ENCODE measurements around the gene PDZD2. TPM values are rescaled to one million over a fixed set of nuclear protein-coding genes. Genes with fewer than 3 reads are reported as not detected.
A peak's percentile ranks its signal among the peaks of the same experiment; 100 is the strongest.
"Not testable (repeated sequence)": the region's sequence is repeated elsewhere in the genome, so short reads cannot be mapped to it uniquely, and the experiment has no call there.

The PDZD2 gene
- polyA plus RNA-seq, 3 donors: 0.10 TPM; not detected in 2

DNA sequence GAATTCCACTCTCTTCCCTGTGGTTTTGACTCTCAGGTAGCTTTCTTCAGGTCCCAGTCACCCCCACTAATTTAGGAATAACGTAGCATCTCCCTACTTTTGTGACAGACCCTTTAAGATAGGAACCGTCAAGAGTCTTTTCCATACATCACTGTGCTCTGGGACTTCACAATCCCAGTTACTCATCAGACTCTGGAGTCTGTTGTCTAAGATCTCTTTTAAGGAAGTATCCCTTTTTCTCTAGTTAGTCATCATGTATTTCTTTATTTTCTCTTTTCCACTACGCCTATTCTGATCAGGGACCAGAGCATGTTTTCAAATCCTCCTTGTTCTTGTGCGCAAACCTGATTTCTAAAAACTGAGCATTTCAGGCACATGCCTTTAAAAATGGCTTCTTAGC is 392.2 kb downstream of the PDZD2 start:
- H3K4me2 ChIP-seq (replicated peaks; ENCODE audit: extremely low read depth, low read length, poor library complexity, severe bottlenecking): no peak overlapping the region
- peaks cover 0 to 2% (median 0%) of the 10 kb centered on the region in 3 donors for H3K27me3 Mint-ChIP-seq (ENCODE audit: low read depth in 3 of 3)
- H3K4me1 ChIP-seq (ENCODE audit: control insufficient read depth in 1 of 2, insufficient read depth in 2 of 2, low read length in 2 of 2): peaks cover 23 to 25% of the 10 kb centered on the region in 2 donors
- H3K79me2 ChIP-seq (ENCODE audit: insufficient read depth, low read length): no peaks in the 10 kb centered on the region
- H3K9me3 ChIP-seq (replicated peaks in 1 of 2; ENCODE audit: control insufficient read depth in 1 of 2, insufficient read depth in 1 of 2, low read length in 2 of 2): no peaks in the 10 kb centered on the region
- TF ChIP-seq, protein P1, sequence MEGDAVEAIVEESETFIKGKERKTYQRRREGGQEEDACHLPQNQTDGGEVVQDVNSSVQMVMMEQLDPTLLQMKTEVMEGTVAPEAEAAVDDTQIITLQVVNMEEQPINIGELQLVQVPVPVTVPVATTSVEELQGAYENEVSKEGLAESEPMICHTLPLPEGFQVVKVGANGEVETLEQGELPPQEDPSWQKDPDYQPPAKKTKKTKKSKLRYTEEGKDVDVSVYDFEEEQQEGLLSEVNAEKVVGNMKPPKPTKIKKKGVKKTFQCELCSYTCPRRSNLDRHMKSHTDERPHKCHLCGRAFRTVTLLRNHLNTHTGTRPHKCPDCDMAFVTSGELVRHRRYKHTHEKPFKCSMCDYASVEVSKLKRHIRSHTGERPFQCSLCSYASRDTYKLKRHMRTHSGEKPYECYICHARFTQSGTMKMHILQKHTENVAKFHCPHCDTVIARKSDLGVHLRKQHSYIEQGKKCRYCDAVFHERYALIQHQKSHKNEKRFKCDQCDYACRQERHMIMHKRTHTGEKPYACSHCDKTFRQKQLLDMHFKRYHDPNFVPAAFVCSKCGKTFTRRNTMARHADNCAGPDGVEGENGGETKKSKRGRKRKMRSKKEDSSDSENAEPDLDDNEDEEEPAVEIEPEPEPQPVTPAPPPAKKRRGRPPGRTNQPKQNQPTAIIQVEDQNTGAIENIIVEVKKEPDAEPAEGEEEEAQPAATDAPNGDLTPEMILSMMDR (IDR thresholded peaks at IDR 0.05): no peak
- peak overlapping the region in 1 of 7 donors; percentile 40 for H3K27ac Mint-ChIP-seq
- H3K27me3 ChIP-seq (ENCODE audit: control insufficient read depth in 2 of 2, insufficient read depth in 2 of 2, low read length in 2 of 2): no peaks in the 10 kb centered on the region
- intact Hi-C loops (cut with micrococcal nuclease): no loop called here
- no peaks in the 10 kb centered on the region for H3K36me3 ChIP-seq (replicated peaks in 1 of 2; ENCODE audit: control insufficient read depth in 1 of 2, insufficient read depth in 2 of 2, low read length in 2 of 2)
- H3K27ac ChIP-seq (ENCODE audit: low read depth in 1 of 2, low read length in 2 of 2): no peak overlapping the region
- no CpG with 5 or more reads among the region's 4 CpGs for WGBS (ENCODE audit: insufficient coverage)
- H3K9ac ChIP-seq (ENCODE audit: insufficient read depth, low read length, poor library complexity, severe bottlenecking): no peak overlapping the region
- no peaks in the 10 kb centered on the region for H3K9me3 Mint-ChIP-seq
- no peak overlapping the region for H3K4me3 ChIP-seq (replicated peaks in 1 of 3; ENCODE audit: low read depth in 2 of 3, low read length in 3 of 3)
- no peak overlapping the region for H2AFZ ChIP-seq (ENCODE audit: insufficient read depth, low read depth, low read length, poor library complexity, severe bottlenecking)
- peak in 2 of 3 donors; percentile 35 to 44 for DNase-seq
- H3K36me3 Mint-ChIP-seq: no peaks in the 10 kb centered on the region
- no peak overlapping the region for H3K4me3 Mint-ChIP-seq
- H3K4me1 Mint-ChIP-seq: peaks cover 42% of the 10 kb centered on the region
- no peaks in the 10 kb centered on the region for H4K20me1 ChIP-seq (ENCODE audit: insufficient read depth, low read length)

DNA sequence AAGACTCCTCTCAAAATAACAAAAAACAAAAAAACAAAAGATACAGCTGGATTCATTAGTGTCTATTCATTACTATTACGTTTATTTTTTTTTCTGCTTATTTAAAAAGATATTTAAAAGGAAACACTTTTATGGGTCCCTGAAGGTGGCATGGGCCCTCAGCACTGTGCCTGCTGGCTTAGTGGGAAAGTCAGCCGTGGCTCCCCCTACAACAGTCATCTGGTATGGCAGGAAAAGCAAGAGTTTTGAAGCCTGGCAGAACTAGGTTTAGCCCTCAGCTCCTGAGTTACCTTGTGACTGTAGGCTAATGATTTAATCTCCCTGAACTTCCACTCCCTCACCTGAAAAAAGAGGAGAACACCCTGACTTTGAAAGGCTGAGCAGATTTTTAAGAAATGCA is 399.6 kb downstream of the PDZD2 start:
- WGBS (ENCODE audit: insufficient coverage): no CpG with 5 or more reads among the region's 2 CpGs
- peaks cover 9% of the 10 kb centered on the region for H3K4me1 Mint-ChIP-seq

DNA sequence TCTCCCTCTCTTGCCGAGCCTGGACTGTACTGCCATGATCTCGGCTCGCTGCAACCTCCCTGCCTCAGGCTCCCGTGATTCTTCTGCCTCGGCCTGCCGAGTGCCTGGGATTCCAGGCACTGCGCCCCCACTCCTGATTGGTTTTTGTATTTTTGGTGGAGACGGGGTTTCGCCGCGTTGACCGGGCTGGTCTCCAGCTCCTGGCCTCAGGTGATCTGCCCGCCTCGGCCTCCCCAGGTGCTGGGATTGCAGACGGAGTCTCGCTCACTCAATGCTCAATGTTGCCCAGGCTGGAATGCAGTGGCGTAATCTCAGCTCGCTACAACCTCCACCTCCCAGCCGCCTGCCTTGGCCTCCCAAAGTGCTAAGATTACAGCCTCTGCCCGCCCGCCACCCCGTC is 400.2 kb downstream of the PDZD2 start:
- peaks cover 15 to 34% (median 22%) of the 10 kb centered on the region in 7 donors for H3K9me3 Mint-ChIP-seq

More for the DNA sequence above, 399.6 kb downstream of the PDZD2 start:
- Mint-ChIP-seq H3K9me3 (peaks cover 15 to 34% (median 22%) of the 10 kb centered on the region in 7 donors), H3K27me3 (ENCODE audit: low read depth in 3 of 3) (peaks cover 0 to 3% (median 3%) of the 10 kb centered on the region in 3 donors), H3K27ac (no peak overlapping the region), H3K4me3 (no peak overlapping the region), H3K36me3 (no peaks in the 10 kb centered on the region)
- peaks cover 4 to 24% of the 10 kb centered on the region in 2 donors for H3K9me3 ChIP-seq (replicated peaks in 1 of 2; ENCODE audit: control insufficient read depth in 1 of 2, insufficient read depth in 1 of 2, low read length in 2 of 2)
- no peak overlapping the region for H2AFZ ChIP-seq (ENCODE audit: insufficient read depth, low read depth, low read length, poor library complexity, severe bottlenecking)
- TF ChIP-seq, protein P1 (IDR thresholded peaks at IDR 0.05): no peak
- no peaks in the 10 kb centered on the region for H3K36me3 ChIP-seq (replicated peaks in 1 of 2; ENCODE audit: control insufficient read depth in 1 of 2, insufficient read depth in 2 of 2, low read length in 2 of 2)
- intact Hi-C loops (cut with micrococcal nuclease): no loop called here
- H3K27ac ChIP-seq (ENCODE audit: low read depth in 1 of 2, low read length in 2 of 2): no peak overlapping the region
- no peaks in the 10 kb centered on the region for H4K20me1 ChIP-seq (ENCODE audit: insufficient read depth, low read length)
- H3K4me3 ChIP-seq (replicated peaks in 1 of 3; ENCODE audit: low read depth in 2 of 3, low read length in 3 of 3): no peak overlapping the region
- no peaks in the 10 kb centered on the region for H3K4me1 ChIP-seq (ENCODE audit: control insufficient read depth in 1 of 2, insufficient read depth in 2 of 2, low read length in 2 of 2)
- no peak overlapping the region for H3K4me2 ChIP-seq (replicated peaks; ENCODE audit: extremely low read depth, low read length, poor library complexity, severe bottlenecking)
- no peaks in the 10 kb centered on the region for H3K79me2 ChIP-seq (ENCODE audit: insufficient read depth, low read length)
- no peak for DNase-seq
- H3K9ac ChIP-seq (ENCODE audit: insufficient read depth, low read length, poor library complexity, severe bottlenecking): no peak overlapping the region
- no peaks in the 10 kb centered on the region for H3K27me3 ChIP-seq (ENCODE audit: control insufficient read depth in 2 of 2, insufficient read depth in 2 of 2, low read length in 2 of 2)

More for the DNA sequence above, 400.2 kb downstream of the PDZD2 start:
- H3K27ac Mint-ChIP-seq: peak overlapping the region in 2 of 7 donors; percentile 42 to 76
- H3K27ac ChIP-seq (ENCODE audit: low read depth in 1 of 2, low read length in 2 of 2); H3K9ac ChIP-seq (ENCODE audit: insufficient read depth, low read length, poor library complexity, severe bottlenecking); H4K20me1 ChIP-seq (ENCODE audit: insufficient read depth, low read length); H3K4me1 Mint-ChIP-seq; H3K4me2 ChIP-seq (replicated peaks; ENCODE audit: extremely low read depth, low read length, poor library complexity, severe bottlenecking); H3K36me3 Mint-ChIP-seq; H3K4me3 ChIP-seq (replicated peaks in 1 of 3; ENCODE audit: low read depth in 2 of 3, low read length in 3 of 3); H3K36me3 ChIP-seq (replicated peaks in 1 of 2; ENCODE audit: control insufficient read depth in 1 of 2, insufficient read depth in 2 of 2, low read length in 2 of 2); H3K27me3 Mint-ChIP-seq (ENCODE audit: low read depth in 3 of 3); H3K79me2 ChIP-seq (ENCODE audit: insufficient read depth, low read length); H3K27me3 ChIP-seq (ENCODE audit: control insufficient read depth in 2 of 2, insufficient read depth in 2 of 2, low read length in 2 of 2); H3K4me3 Mint-ChIP-seq; H2AFZ ChIP-seq (ENCODE audit: insufficient read depth, low read depth, low read length, poor library complexity, severe bottlenecking); DNase-seq; H3K4me1 ChIP-seq (ENCODE audit: control insufficient read depth in 1 of 2, insufficient read depth in 2 of 2, low read length in 2 of 2); intact Hi-C loops (cut with micrococcal nuclease): not testable (repeated sequence)
- peaks cover 4 to 24% of the 10 kb centered on the region in 2 donors for H3K9me3 ChIP-seq (replicated peaks in 1 of 2; ENCODE audit: control insufficient read depth in 1 of 2, insufficient read depth in 1 of 2, low read length in 2 of 2)
- WGBS (ENCODE audit: insufficient coverage): 95% methylated on average over 9 of the region's 22 CpGs

Measured in CD14-positive monocyte (primary cell).